ENCODE measurements around the gene LTBR.
A peak's percentile ranks its signal among the peaks of the same experiment; 100 is the strongest.

The LTBR gene

DNA sequence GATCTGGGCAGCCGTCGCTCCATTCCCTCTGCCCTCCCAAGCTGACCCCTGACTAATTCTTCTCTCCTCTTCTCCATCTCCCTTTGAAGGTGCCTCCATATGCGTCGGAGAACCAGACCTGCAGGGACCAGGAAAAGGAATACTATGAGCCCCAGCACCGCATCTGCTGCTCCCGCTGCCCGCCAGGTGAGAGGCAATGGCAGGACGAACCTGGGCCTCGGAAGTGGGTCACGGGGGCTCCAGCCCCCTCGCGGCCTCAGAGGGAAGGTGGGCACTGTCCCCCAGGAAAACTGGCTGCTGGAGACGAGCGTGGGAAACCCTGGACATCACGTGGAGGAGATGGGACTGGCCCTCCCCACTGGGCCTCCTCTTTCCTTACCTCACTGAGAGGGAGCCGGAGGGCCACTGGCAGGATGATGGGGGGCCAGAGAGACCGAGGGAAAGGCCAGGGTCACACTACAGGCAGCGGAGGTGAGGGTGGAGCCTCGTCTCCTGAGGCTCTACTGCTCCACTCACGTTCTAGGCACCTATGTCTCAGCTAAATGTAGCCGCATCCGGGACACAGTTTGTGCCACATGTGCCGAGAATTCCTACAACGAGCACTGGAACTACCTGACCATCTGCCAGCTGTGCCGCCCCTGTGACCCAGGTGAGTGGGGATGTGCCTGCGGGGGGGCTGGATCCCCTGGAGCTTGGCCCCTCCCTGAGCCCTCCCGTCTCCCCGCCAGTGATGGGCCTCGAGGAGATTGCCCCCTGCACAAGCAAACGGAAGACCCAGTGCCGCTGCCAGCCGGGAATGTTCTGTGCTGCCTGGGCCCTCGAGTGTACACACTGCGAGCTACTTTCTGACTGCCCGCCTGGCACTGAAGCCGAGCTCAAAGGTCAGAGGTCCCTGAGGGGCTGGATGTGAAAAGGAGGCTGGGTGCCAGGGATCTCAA lies 806 bp downstream of the LTBR start:
- DNase-seq (ENCODE audit: low spot score), result no peak

DNA sequence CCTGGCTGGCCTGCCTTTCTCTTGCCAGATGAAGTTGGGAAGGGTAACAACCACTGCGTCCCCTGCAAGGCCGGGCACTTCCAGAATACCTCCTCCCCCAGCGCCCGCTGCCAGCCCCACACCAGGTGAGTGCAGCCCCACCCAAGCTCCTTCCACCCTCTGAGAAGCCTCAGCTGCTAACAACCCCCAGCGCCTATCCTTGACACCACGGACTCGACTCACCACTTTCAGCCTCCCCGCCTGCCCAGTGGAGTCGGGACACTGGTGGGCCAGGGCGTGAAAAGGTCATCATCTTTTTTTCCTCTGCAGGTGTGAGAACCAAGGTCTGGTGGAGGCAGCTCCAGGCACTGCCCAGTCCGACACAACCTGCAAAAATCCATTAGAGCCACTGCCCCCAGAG lies 2.1 kb downstream of the LTBR start:
- no peak for DNase-seq (ENCODE audit: low spot score)

GRCh38 chr12:6386491-6386890 lies 2.5 kb downstream of the LTBR start:
- no peak for DNase-seq (ENCODE audit: low spot score)

DNA sequence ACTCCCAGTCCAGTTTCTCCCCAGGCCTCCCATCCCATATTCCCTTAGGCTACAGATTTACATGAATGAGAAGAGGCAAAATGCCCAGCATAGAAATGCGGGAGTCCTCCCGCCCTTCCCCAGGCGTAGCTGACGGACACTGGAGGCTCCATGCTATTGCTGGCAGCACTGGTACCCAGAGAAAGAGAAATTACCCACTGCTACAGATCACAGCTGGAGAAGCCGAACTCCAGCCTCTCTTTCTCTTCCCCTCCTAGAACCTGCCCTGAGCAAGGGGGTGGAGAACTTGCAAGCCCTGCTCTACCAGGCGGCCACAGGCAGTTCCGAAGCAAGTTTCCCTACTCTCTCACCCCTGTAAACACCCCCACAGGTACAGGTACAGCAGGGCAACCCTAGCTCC lies 3.6 kb downstream of the LTBR start:
- no peak for DNase-seq (ENCODE audit: low spot score)

DNA sequence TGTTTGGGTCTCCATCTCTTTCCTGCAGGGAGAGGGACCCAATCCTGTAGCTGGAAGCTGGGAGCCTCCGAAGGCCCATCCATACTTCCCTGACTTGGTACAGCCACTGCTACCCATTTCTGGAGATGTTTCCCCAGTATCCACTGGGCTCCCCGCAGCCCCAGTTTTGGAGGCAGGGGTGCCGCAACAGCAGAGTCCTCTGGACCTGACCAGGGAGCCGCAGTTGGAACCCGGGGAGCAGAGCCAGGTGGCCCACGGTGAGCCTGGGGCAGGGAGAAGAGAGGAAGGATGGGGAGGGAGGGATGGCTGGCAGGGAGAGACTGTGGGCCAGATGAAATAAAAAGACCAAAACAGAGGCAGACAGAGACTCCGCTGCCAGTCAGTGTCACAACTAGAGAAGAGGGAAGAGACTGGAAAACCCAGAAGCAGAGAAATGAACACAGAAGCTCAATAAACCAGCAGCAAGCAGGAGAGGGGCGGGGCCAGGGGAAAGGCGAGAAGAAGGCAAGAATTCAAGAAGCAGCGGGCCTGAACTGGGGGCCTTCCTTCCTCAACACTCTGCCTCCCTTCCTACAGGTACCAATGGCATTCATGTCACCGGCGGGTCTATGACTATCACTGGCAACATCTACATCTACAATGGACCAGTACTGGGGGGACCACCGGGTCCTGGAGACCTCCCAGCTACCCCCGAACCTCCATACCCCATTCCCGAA lies 6.3 kb downstream of the LTBR start:
- no peak for DNase-seq (ENCODE audit: low spot score)

- DNase-seq (ENCODE audit: low spot score), result no peak
Observed at GRCh38 chr12:6391013-6391412, 7.1 kb downstream of the LTBR start.

GRCh38 chr12:6392504-6392903 lies 8.5 kb downstream of the LTBR start:
- no peak for DNase-seq (ENCODE audit: low spot score)

- no peak for DNase-seq (ENCODE audit: low spot score)
Observed at GRCh38 chr12:6393109-6393508, 9.1 kb downstream of the LTBR start.

GRCh38 chr12:6394398-6394797 lies 10.4 kb downstream of the LTBR start:
- DNase-seq (ENCODE audit: low spot score), result no peak

DNA sequence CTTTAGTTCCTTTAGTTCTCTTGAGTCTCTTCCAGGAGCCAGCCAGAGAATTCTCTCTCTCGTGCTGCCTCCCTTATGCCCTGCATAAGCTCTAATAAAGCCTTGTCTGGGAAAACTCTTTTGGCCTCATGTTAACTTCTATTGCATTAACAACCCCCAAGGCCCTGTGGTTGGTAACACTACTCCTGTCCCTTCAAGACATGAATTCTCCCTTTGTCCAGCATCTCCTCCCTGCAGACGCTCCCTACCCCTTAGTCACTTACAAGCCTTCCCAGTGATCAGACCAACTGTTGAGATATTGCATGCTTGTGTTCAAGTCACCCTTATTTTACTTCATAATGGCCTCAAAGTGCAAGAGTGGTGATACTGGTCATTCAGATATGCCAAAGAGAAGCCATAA lies 12.1 kb downstream of the LTBR start:
- no peak for DNase-seq (ENCODE audit: low spot score)

DNA sequence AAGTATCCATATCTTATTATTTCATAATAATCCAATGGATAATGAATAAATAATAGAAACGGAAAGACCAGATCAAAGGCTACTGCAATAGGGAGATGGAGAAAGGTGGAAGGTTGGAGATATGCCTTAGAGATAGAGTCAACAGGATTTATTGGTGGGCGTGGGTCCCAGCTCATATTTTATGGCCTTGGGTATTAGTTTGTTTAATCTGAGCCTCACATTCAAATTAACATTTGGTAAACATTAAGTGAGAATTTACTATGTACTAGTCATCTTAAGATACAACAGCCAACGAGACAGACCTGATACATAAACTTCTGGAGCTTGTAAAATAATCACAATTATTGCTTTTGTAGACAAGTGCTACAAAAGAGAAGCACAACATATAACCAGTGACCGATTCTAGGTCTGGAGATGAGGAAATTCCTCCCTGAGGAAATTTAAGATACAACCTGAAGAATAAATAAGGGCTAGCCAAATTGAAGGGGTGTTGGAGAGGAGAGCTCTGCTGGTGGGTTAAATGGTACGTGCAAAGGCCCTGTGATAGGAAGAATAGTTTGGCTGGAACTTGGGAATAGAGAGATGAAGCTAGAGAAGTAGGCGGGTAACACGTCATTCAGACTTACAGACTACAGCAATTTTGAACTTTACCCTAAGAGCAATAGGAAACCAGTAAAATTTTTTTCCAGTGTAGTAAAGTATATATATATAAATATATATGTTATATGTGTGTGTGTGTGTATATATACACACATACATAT lies 16.1 kb downstream of the LTBR start:
- no peak for DNase-seq (ENCODE audit: low spot score)

GRCh38 chr12:6404390-6404789 lies 20.4 kb downstream of the LTBR start:
- no peak for DNase-seq (ENCODE audit: low spot score)

GRCh38 chr12:6405963-6406362 lies 22.0 kb downstream of the LTBR start:
- no peak for DNase-seq (ENCODE audit: low spot score)

GRCh38 chr12:6407236-6407954 lies 23.4 kb downstream of the LTBR start:
- no peak for DNase-seq (ENCODE audit: low spot score)

- DNase-seq (ENCODE audit: low spot score), result no peak
Observed at GRCh38 chr12:6416596-6416995, 32.6 kb downstream of the LTBR start.

DNA sequence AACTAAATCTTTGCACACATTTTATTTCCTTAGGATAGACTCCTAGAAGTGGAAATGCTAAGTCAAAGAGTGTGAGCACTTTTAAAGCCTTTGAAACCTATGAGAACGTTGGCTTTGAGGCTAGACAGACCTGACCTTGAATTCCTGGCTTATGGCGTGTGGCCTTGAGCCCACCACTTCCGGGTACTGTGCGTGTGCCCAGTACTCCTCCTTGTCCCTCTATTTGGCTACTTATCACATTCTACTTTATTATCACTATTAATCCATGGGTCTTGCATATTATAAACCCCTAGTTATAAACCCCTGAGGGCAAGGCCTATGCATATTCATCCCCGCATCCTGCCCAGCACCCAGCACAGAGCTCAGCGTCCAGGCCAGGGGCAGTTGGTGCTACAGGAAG lies 34.8 kb downstream of the LTBR start:
- DNase-seq (ENCODE audit: low spot score), result no peak

DNA sequence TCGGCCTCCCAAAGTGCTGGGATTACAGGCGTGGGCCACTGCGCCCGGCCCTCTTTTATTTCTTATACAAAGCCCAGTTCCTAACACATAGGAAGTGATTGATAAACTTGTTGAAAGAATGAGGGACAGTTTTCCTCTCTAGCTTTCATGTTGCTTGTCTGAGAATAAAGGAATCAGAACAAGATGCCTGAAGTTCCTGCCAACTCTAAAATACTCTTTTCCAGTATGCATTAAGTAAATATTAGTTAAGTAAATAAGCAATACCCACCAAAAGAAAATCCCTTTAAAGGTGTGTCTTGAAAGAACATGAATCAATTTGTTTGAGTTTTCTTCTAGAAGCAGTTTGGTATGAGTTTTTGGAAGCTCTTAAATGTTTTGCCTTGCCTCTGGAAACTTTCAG lies 36.4 kb downstream of the LTBR start:
- no peak for DNase-seq (ENCODE audit: low spot score)

DNA sequence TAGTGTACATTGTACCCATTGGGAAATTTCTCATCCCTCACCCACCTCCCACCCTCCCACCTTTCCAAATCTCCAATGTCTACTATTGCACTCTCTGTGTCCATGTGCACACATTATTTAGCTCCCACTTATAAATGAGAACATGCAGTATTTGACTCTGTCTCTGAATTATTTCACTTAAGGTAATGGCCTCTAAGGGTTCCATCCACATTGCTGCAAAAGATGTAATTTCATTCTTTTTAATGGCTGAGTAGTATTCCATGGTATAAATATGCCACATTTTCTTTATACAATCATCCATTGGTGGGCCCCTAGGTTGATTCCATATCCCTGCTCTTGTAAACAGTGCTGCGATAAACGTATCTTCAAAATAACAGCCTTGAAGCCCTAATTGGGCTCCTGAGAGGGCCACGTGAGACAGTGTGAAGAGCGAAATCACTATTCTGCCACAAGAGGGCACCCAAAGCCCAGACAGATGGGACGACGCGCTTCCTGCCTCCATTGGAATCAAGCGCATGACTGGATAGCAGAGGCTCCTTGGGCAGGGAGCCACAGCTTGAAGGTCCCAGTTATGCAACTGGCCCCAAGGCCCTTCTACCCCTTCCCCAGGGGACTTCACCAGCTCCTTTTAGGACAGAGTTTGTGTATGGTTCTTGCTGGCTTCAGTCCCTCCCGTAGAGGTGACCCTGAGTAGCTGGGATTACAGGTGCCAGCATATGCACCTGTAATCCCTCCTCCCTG lies 39.5 kb downstream of the LTBR start:
- DNase-seq (ENCODE audit: low spot score), result peak; percentile 95

DNA sequence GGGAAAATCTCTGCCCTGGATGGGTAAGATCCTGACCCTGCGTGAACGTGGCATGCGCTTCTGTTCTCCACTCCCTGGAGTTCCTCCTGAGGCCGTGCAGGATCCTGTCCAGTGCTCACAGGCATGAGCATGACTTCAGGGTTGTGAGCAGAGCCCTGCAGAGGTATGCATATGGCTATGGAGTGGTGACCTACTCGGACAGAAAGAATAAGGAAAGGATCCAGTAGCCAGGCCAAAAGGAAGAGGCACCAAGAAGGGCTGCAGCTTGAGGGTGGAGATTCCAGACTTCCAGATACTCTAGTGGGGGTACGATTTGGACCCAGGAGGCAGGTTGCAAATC lies 40.0 kb downstream of the LTBR start:
- DNase-seq (ENCODE audit: low spot score), result no peak

GRCh38 chr12:6424866-6425265 lies 40.9 kb downstream of the LTBR start:
- DNase-seq (ENCODE audit: low spot score), result no peak
